ENCODE results near the gene STXBP6.

STXBP6 gene

DNA sequence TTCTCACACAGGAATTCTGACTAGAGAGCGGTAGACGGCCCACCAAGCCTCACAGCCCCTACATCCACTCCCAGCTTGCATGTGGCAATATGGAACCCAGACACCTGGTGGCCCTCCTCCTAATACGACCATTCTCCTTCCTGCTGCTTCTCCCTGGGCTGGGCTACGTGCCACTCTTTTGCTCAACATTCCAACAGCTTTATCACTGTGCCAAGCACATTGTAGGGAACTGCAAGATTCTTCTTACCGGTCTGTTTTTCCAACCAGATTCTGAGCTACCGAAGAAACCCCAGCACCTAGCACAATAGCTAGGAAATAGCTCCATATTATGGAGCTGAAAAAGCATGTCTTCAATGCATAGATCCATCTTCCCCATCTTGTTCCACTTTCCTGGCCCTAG lies 58.1 kb downstream of the STXBP6 start:
- no peaks in the 10 kb centered on the region for H3K4me1 Mint-ChIP-seq (ENCODE audit: low read depth)
- no peak overlapping the region for H3K4me3 Mint-ChIP-seq
- H3K27me3 Mint-ChIP-seq = peaks cover under 1% of the 10 kb centered on the region
- no peaks in the 10 kb centered on the region for H3K9me3 Mint-ChIP-seq
- H3K36me3 Mint-ChIP-seq (ENCODE audit: low read depth) = no peaks in the 10 kb centered on the region
- H3K27ac Mint-ChIP-seq = no peak overlapping the region

GRCh38 chr14:24991288-24991687 lies 58.7 kb downstream of the STXBP6 start:
- no peaks in the 10 kb centered on the region for H3K9me3 Mint-ChIP-seq
- no peaks in the 10 kb centered on the region for H3K36me3 Mint-ChIP-seq (ENCODE audit: low read depth)
- no peak overlapping the region for H3K4me3 Mint-ChIP-seq
- no peaks in the 10 kb centered on the region for H3K27me3 Mint-ChIP-seq
- H3K4me1 Mint-ChIP-seq (ENCODE audit: low read depth) = no peaks in the 10 kb centered on the region
- no peak overlapping the region for H3K27ac Mint-ChIP-seq

GRCh38 chr14:24990773-24991172 lies 59.2 kb downstream of the STXBP6 start:
- no peak overlapping the region for H3K27ac Mint-ChIP-seq
- no peaks in the 10 kb centered on the region for H3K27me3 Mint-ChIP-seq
- no peaks in the 10 kb centered on the region for H3K36me3 Mint-ChIP-seq (ENCODE audit: low read depth)
- H3K4me3 Mint-ChIP-seq = no peak overlapping the region
- H3K4me1 Mint-ChIP-seq (ENCODE audit: low read depth) = no peaks in the 10 kb centered on the region
- no peaks in the 10 kb centered on the region for H3K9me3 Mint-ChIP-seq

- Mint-ChIP-seq H3K36me3 (ENCODE audit: low read depth) (no peaks in the 10 kb centered on the region), H3K4me1 (ENCODE audit: low read depth) (no peaks in the 10 kb centered on the region), H3K4me3 (no peak overlapping the region), H3K9me3 (no peaks in the 10 kb centered on the region), H3K27me3 (no peaks in the 10 kb centered on the region), H3K27ac (no peak overlapping the region)
These were observed 59.9 kb downstream of the STXBP6 start for GRCh38 chr14:24990050-24990449.

DNA sequence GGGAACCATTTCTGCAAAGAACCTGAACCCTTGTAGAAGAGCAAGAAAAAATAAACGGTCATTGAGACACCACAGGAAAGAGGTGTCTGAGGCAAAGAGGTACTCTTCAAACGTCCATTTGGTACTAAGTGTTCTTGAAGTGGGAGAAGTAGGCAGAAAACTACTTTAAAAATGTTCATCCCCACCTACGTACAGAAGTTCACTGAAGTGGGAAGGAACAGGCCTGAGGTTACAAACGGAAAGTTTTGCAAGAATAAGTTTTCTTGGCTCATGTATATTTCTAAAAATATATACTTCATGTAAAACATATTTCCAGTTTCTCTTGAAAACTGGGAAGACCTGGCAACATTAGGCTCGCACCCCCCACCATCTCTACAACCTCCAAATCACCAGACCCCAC lies 61.2 kb downstream of the STXBP6 start:
- Mint-ChIP-seq H3K36me3 (ENCODE audit: low read depth) (no peaks in the 10 kb centered on the region), H3K4me1 (ENCODE audit: low read depth) (no peaks in the 10 kb centered on the region)

GRCh38 chr14:24986206-24986893 lies 63.6 kb downstream of the STXBP6 start:
- Mint-ChIP-seq H3K4me1 (ENCODE audit: low read depth) (no peaks in the 10 kb centered on the region), H3K27me3 (peaks cover 12% of the 10 kb centered on the region), H3K4me3 (no peak overlapping the region), H3K27ac (no peak overlapping the region), H3K9me3 (no peaks in the 10 kb centered on the region), H3K36me3 (ENCODE audit: low read depth) (no peaks in the 10 kb centered on the region)

More for the DNA sequence above, 61.2 kb downstream of the STXBP6 start:
- Mint-ChIP-seq H3K4me3 (no peak overlapping the region), H3K27ac (no peak overlapping the region), H3K27me3 (no peaks in the 10 kb centered on the region), H3K9me3 (no peaks in the 10 kb centered on the region)

- Mint-ChIP-seq H3K36me3 (ENCODE audit: low read depth) (no peaks in the 10 kb centered on the region), H3K4me1 (ENCODE audit: low read depth) (no peaks in the 10 kb centered on the region), H3K4me3 (no peak overlapping the region), H3K27me3 (peaks cover 12% of the 10 kb centered on the region), H3K27ac (no peak overlapping the region), H3K9me3 (no peaks in the 10 kb centered on the region)
These were observed 64.9 kb downstream of the STXBP6 start for GRCh38 chr14:24984846-24985589.

DNA sequence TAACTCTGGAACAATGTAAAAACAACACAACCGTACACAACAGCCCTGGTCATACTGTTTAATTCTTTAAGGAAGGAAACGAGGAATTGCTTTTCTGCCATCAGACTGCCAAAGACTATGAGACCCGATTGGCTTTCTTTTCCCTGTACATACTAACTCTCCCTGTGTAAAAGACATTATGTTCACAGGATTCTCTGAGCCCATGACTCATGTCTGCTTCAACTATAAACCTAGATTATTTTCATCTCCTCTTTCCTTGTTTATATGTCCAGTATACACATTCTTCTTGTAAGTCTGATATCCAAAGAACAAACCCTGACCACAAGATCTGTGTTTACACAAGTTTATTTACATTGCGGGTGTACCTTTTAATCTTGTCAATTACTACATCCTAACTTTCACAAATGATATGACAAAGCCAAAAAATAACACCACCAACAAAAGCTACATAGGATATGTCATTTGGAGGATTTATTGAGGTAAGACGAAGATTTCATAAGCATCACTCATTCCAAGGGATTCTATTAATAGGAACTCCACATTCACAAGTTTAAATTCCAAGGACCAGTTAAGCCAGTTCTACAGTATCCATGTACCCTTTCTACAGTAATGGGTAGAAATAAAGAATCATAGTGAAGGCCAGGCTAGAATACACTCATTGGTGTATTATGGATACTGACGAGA lies 67.3 kb downstream of the STXBP6 start:
- Mint-ChIP-seq H3K4me1 (ENCODE audit: low read depth) (no peaks in the 10 kb centered on the region), H3K4me3 (no peak overlapping the region), H3K27ac (no peak overlapping the region), H3K27me3 (peaks cover 19% of the 10 kb centered on the region), H3K36me3 (ENCODE audit: low read depth) (no peaks in the 10 kb centered on the region), H3K9me3 (no peaks in the 10 kb centered on the region)

GRCh38 chr14:24979725-24980239 lies 70.2 kb downstream of the STXBP6 start:
- Mint-ChIP-seq H3K27me3 (peaks cover 24% of the 10 kb centered on the region), H3K36me3 (ENCODE audit: low read depth) (no peaks in the 10 kb centered on the region), H3K4me3 (no peak overlapping the region), H3K9me3 (no peaks in the 10 kb centered on the region), H3K4me1 (ENCODE audit: low read depth) (no peaks in the 10 kb centered on the region), H3K27ac (no peak overlapping the region)

- Mint-ChIP-seq H3K27me3 (peaks cover 26% of the 10 kb centered on the region), H3K4me1 (ENCODE audit: low read depth) (no peaks in the 10 kb centered on the region), H3K36me3 (ENCODE audit: low read depth) (no peaks in the 10 kb centered on the region), H3K4me3 (no peak overlapping the region), H3K9me3 (no peaks in the 10 kb centered on the region), H3K27ac (no peak overlapping the region)
These were observed 70.9 kb downstream of the STXBP6 start for GRCh38 chr14:24978862-24979724.

DNA sequence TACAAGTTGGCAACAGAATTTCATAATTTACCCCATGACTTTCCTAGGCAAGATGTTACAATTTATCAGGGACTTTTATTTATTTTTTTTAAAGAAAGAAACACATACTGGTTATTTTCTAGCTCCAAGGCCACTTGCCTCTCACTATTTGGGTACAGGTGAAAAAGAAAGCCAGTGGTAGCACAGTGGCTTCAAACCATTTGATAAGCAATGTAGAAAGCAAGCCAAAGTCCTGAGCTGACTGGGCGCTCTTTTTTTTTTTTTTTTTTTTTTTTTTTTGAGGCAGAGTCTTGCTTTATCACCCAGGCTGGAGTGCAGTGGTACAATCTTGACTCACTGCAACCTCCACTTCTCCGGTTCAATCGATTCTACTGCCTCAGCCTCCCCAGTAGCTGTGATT lies 73.3 kb downstream of the STXBP6 start:
- no peaks in the 10 kb centered on the region for H3K9me3 Mint-ChIP-seq
- H3K36me3 Mint-ChIP-seq (ENCODE audit: low read depth) = no peaks in the 10 kb centered on the region
- no peak overlapping the region for H3K4me3 Mint-ChIP-seq

DNA sequence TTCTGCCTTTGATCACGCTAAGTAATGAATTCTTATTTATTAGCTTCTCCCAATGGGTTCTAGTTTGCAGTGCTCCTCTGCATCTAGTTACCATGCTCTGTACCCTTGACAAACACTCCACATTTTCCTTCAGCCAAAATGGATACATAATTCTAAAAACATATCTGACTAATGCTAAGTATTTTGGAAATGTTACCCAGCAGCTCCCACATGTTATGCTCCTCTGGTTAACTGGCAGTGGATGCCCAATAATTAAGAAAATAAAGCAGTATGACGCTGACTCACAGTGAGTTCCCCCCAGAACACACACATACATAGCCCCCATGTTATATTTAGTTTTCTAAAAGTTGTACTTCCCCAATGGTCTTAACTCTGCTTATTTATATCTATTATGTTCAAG lies 74.6 kb downstream of the STXBP6 start:
- peaks cover 19% of the 10 kb centered on the region for H3K27me3 Mint-ChIP-seq
- no peak overlapping the region for H3K4me3 Mint-ChIP-seq
- H3K9me3 Mint-ChIP-seq = no peaks in the 10 kb centered on the region
- no peaks in the 10 kb centered on the region for H3K4me1 Mint-ChIP-seq (ENCODE audit: low read depth)
- H3K27ac Mint-ChIP-seq = no peak overlapping the region
- H3K36me3 Mint-ChIP-seq (ENCODE audit: low read depth) = no peaks in the 10 kb centered on the region

More for the DNA sequence above, 73.3 kb downstream of the STXBP6 start:
- Mint-ChIP-seq H3K27me3 (peaks cover 19% of the 10 kb centered on the region), H3K27ac (no peak overlapping the region), H3K4me1 (ENCODE audit: low read depth) (no peaks in the 10 kb centered on the region)

GRCh38 chr14:24974591-24975374 lies 75.2 kb downstream of the STXBP6 start:
- Mint-ChIP-seq H3K4me3 (no peak overlapping the region), H3K9me3 (no peaks in the 10 kb centered on the region), H3K36me3 (ENCODE audit: low read depth) (no peaks in the 10 kb centered on the region), H3K27me3 (peaks cover 18% of the 10 kb centered on the region), H3K4me1 (ENCODE audit: low read depth) (no peaks in the 10 kb centered on the region), H3K27ac (no peak overlapping the region)

GRCh38 chr14:24972844-24973243 lies 77.1 kb downstream of the STXBP6 start:
- Mint-ChIP-seq H3K27me3 (peaks cover 14% of the 10 kb centered on the region), H3K4me3 (no peak overlapping the region), H3K27ac (no peak overlapping the region), H3K9me3 (no peaks in the 10 kb centered on the region), H3K36me3 (ENCODE audit: low read depth) (no peaks in the 10 kb centered on the region), H3K4me1 (ENCODE audit: low read depth) (no peaks in the 10 kb centered on the region)

Measured in stimulated activated naive CD8-positive, alpha-beta T cell treated with anti-CD3 and anti-CD28 coated beads, Interleukin-15, Interleukin-2, amounts not matched to agents 100 ng/mL and 50 ng/mL, for 24 hours (primary cell).